ENCODE data around the gene POU2AF3.

DNA sequence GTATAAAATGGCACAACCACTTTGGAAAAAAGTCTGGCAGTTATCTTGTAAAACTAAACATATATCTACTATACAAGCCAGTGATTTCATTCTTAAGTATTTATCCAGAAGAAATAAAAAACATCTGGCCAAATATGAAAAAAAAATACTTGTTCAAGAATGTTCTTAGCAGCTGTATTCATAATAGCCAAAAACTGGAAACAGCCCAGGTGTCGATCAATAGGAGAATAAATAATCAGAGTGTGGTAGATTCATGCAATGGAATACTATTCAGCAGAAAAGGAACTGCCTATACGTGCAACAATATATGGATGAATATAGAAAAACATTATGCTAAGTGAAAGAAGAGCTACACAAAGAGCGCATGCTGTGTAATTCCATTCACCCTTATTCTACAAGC, 44.0 kb downstream of the POU2AF3 start:
- TF ChIP-seq, protein P1, sequence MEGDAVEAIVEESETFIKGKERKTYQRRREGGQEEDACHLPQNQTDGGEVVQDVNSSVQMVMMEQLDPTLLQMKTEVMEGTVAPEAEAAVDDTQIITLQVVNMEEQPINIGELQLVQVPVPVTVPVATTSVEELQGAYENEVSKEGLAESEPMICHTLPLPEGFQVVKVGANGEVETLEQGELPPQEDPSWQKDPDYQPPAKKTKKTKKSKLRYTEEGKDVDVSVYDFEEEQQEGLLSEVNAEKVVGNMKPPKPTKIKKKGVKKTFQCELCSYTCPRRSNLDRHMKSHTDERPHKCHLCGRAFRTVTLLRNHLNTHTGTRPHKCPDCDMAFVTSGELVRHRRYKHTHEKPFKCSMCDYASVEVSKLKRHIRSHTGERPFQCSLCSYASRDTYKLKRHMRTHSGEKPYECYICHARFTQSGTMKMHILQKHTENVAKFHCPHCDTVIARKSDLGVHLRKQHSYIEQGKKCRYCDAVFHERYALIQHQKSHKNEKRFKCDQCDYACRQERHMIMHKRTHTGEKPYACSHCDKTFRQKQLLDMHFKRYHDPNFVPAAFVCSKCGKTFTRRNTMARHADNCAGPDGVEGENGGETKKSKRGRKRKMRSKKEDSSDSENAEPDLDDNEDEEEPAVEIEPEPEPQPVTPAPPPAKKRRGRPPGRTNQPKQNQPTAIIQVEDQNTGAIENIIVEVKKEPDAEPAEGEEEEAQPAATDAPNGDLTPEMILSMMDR (conservative IDR thresholded peaks at IDR 0.05 in 1 of 2, IDR thresholded peaks at IDR 0.05 in 1 of 2; ENCODE audit: low read depth in 1 of 2, low read length in 2 of 2) = no peak
- TF ChIP-seq EZH2 (IDR thresholded peaks at IDR 0.05; ENCODE audit: low read length, missing control alignments) = no peak

All from fibroblast of lung (primary cell).